RWPE1 (cell line): ENCODE measurements around the gene MRPL36.

ENCODE experiments used
- CTCF ChIA-PET: fragments of 350-600 bp; sonication (Branson Sonifier 250); formaldehyde crosslinking; extraction: SDS; loops from one replicate; lab custom pipeline; 2021; lab: Yijun Ruan, JAX
- POLR2A ChIA-PET: fragments of 400-600 bp; formaldehyde crosslinking; extraction: SDS; loops from one replicate; lab custom pipeline; 2020; ENCODE audit warnings: antibody characterized with exemption; ENCODE audit not compliant: low non-redundant PET; lab: Yijun Ruan, JAX
- DNase-seq: peaks from one replicate; pipeline ENCODE4 v3.0.0; 2012; ENCODE audit warnings: low spot score
- H3K27ac ChIP-seq: fragments of 450-650 bp; 2 replicates; pipeline ENCODE4 v1.5.1; 2017
- TF ChIP-seq, protein P1 (sequence below): fragments of 450-650 bp; conservative IDR thresholded peaks from 2 replicates; pipeline ENCODE4 v1.5.1; 2017; ENCODE audit warnings: low read depth, mild to moderate bottlenecking

MRPL36 gene

DNA sequence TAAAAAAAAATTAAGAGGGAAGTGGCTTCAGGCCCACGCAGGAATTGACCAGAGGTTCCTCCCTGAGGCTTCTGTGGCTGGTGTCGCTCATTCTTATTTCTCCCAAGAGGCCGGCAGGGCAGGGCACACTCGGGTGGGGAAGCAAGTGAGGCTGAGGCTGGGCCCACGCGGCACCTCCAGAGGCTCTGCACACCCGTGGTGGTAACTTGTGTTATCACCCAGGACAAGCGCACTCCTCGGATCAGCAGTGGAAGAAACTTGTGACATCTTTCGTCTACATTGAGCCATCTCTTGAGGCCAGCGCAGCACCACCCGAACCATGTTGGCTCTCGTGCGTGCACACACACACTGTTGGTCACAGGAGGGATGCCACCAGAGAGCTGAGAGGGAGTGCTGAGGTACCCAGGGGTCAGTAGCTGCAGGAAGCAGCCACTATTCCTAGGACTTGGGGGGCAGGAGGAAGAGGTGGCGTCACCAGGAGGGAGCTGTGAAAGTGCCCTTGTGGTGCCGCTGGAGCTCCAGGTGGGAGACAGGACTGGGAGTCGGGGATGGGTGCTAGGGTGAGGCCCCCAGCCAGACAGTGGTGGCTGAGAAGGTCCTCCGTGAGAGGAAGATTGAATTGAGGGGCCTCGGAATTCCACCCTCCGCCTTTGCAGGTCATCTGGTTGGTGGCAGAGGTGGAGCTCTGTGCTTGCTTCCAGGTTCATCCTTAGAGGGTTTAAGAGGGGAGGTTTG lies 8.0 kb upstream of the MRPL36 start:
- TF ChIP-seq, protein P1, sequence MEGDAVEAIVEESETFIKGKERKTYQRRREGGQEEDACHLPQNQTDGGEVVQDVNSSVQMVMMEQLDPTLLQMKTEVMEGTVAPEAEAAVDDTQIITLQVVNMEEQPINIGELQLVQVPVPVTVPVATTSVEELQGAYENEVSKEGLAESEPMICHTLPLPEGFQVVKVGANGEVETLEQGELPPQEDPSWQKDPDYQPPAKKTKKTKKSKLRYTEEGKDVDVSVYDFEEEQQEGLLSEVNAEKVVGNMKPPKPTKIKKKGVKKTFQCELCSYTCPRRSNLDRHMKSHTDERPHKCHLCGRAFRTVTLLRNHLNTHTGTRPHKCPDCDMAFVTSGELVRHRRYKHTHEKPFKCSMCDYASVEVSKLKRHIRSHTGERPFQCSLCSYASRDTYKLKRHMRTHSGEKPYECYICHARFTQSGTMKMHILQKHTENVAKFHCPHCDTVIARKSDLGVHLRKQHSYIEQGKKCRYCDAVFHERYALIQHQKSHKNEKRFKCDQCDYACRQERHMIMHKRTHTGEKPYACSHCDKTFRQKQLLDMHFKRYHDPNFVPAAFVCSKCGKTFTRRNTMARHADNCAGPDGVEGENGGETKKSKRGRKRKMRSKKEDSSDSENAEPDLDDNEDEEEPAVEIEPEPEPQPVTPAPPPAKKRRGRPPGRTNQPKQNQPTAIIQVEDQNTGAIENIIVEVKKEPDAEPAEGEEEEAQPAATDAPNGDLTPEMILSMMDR = no peak
- DNase-seq = no peak
- ChIA-PET POLR2A (no interaction called here), CTCF (interaction anchor here (0.7 kb wide), 1 partner anchor 78 kb away, joined by 4 read pairs; no protein-coding TSS in a partner anchor)
- H3K27ac ChIP-seq = peak overlapping the region; percentile 72

DNA sequence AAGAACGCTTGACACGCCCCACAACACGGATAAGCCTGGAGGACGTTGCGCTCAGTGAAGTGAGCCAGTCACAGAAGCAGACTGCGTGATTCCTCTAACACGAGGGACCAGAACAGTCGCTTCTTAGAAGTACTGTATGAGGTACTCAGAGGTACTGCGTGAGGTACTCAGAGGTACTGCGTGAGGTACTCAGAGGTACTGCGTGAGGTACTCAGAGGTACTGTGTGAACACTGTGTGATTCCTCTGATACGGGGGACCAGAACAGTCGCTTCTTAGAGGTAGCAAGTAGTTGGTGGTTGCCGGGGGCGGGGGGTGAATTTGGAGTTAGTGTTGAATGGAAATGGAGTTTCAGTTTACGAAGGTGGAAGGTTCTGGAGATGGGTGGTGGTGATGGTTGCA lies 7.3 kb upstream of the MRPL36 start:
- POLR2A ChIA-PET = no interaction called here
- DNase-seq = no peak
- no peak overlapping the region for H3K27ac ChIP-seq
- TF ChIP-seq, protein P1 = no peak
- CTCF ChIA-PET = no interaction called here

DNA sequence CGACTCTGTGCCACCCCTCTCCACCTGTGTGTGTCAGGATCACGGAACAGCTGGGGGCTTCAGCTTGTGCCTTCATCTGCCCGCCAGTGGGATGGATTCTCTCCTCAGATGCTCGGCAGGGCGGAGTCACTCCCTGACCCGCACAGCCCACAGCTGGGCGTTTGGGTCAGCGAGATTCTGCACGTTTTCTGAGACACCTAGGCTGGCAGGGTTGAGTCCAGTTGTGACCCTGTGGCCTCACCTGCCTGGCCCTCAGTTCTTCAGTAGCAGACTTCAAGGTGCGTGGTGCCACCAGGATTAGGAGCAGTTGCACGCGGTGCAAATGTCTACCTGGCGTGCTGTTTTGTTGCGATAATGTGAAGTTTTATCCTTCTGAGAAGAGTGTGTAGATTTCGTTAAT lies 6.6 kb upstream of the MRPL36 start:
- POLR2A ChIA-PET = no interaction called here
- TF ChIP-seq, protein P1 = no peak
- DNase-seq = no peak
- CTCF ChIA-PET = no interaction called here
- no peak overlapping the region for H3K27ac ChIP-seq

DNA sequence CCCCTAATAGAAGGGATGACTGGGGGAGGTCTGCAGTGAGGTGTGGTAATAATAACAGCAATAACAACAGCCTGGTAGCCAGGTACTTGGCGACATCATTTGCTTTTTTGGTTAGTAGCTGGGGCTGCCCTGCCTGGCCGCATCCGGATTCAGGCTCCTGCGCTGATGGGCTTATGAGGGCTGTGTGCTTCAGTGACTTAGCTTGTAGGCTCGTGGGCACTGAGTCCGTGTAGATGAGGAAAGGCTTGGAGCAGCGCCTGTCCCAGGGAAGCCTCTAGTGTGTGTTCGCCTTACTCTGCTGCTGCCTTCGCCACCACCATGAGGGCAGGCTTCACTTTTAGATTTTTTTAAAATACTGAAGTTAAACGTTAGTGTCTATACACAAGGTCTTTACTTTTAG lies 6.1 kb upstream of the MRPL36 start:
- POLR2A ChIA-PET = no interaction called here
- DNase-seq = no peak
- CTCF ChIA-PET = no interaction called here
- TF ChIP-seq, protein P1 = no peak
- H3K27ac ChIP-seq = no peak overlapping the region

DNA sequence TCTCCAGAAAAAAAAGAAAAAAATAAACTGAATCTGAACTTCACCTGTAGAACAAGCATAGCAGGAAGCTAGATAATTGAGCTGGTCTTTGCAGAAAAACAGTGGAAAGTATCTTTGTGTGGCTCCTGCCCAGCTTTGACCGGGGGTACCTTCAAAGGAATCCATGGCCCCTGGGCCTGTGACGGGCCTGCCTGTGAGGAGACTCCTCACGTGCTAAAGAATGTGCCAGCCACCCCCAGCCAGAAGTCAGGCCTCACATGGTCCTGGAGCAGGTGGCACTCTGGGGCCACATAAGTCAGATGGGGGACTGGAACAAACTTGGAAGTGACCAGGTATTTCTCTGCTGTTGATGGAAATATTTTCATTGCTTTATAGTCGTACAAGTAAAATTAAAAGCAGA lies 5.7 kb upstream of the MRPL36 start:
- H3K27ac ChIP-seq = 0 out of 2 replicates have a peak overlapping the region, but pooled peaks have one; percentile 6
- POLR2A ChIA-PET = no interaction called here
- no peak for DNase-seq
- TF ChIP-seq, protein P1 = no peak
- CTCF ChIA-PET = no interaction called here

DNA sequence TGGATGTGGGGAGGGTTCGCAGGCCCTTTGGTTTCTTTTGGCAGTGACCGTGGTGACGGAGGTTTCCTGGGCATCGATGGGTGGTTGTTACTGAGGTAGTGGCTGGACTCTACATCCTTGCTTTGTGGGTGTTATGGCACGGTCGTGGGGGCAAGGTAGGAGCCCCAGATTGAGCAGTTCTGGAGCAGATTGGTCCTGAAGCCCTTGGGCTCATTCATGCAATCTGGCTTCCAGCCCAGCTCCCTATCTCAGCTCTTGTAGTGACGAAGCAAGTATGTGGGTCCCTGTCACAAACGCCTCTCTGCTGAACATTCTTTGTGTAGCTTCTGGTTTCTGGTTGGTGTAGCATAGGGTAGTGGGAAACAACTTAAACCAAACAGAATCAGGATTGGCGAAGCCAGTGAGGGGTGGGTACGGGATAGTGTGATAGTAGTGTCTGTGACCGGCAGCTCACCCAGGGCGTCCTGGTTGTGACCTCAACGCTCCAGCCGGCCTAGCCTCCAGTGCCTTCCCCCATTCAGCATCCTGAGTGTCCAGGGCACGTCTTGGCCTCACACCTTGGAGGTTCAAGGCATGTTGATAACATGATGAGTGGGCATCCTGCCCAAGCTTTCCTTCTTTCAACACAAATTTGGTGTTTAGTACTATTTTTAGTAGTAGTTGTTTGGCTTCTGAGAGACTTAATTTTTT lies 4.5 kb upstream of the MRPL36 start:
- POLR2A ChIA-PET = no interaction called here
- DNase-seq = no peak
- H3K27ac ChIP-seq = no peak overlapping the region
- CTCF ChIA-PET = no interaction called here
- TF ChIP-seq, protein P1 = no peak
